HL-60 (cell line): ENCODE results near the gene LAMC3.

Experiments
- DNase-seq, 2 experiments: peaks; one replicate each; pipeline ENCODE4 v3.0.0-alpha.2; 2010 to 2020; ENCODE audit warnings: low read depth in 1 of 2, low spot score in 1 of 2
- H3K27ac ChIP-seq: fragments of 250-450 bp; sonication (Bioruptor Pico); replicated peaks from 2 replicates; pipeline ENCODE4 v1.5.1; 2020; ENCODE audit warnings: mild to moderate bottlenecking, moderate library complexity
- H3K27me3 ChIP-seq: fragments of 250-450 bp; sonication (Bioruptor Pico); 2 replicates; pipeline ENCODE4 v1.5.1; 2021; ENCODE audit warnings: mild to moderate bottlenecking, moderate library complexity; ENCODE audit not compliant: insufficient read depth, poor library complexity, severe bottlenecking
- H3K4me3 ChIP-seq: replicated peaks from 2 replicates; pipeline ENCODE4 v1.5.1; 2011; ENCODE audit warnings: mild to moderate bottlenecking, control low read depth, low read length; ENCODE audit not compliant: insufficient read depth
- GABPA ChIP-seq: IDR thresholded peaks from 2 replicates; pipeline ENCODE4 v1.6.1; 2012; ENCODE audit warnings: low read depth
- POLR2AphosphoS5 ChIP-seq: IDR thresholded peaks from 2 replicates; pipeline ENCODE4 v1.6.1; 2012; ENCODE audit warnings: low read depth
- REST ChIP-seq: IDR thresholded peaks from 2 replicates; pipeline ENCODE4 v1.6.1; 2012; ENCODE audit warnings: low read depth; ENCODE audit not compliant: insufficient replicate concordance
- SPI1 ChIP-seq: IDR thresholded peaks from 2 replicates; pipeline ENCODE4 v1.6.1; 2012; ENCODE audit warnings: low read depth, mild to moderate bottlenecking, borderline replicate concordance
- TF ChIP-seq, protein P1 (sequence below): IDR thresholded peaks from one replicate; pipeline ENCODE4 v1.5.1; 2011; ENCODE audit warnings: low read length, control low read depth, inconsistent platforms; ENCODE audit not compliant: insufficient read depth

LAMC3 gene

DNA sequence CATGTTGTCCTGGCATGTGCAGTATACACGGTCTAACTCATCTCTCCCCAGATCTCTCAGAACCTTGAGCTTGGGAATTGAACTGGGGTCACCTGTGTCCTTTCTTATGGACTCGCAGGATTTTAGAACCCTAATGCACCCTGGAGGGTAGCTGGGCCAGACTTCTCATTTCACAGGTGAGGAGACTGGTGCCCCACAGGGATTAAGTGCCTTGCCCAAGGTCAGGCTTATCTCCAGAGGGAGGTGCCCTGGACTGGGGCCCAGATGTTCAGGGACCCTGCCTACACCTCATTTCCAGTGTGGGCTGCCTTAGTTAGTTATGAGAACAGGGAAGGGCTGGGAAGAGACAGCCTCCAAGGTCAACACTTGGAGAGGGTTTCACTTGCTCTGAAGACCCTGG lies 112.4 kb downstream of the LAMC3 start:
- TF ChIP-seq POLR2AphosphoS5: no peak
- TF ChIP-seq GABPA: no peak
- no peak for TF ChIP-seq REST
- TF ChIP-seq, protein P1, sequence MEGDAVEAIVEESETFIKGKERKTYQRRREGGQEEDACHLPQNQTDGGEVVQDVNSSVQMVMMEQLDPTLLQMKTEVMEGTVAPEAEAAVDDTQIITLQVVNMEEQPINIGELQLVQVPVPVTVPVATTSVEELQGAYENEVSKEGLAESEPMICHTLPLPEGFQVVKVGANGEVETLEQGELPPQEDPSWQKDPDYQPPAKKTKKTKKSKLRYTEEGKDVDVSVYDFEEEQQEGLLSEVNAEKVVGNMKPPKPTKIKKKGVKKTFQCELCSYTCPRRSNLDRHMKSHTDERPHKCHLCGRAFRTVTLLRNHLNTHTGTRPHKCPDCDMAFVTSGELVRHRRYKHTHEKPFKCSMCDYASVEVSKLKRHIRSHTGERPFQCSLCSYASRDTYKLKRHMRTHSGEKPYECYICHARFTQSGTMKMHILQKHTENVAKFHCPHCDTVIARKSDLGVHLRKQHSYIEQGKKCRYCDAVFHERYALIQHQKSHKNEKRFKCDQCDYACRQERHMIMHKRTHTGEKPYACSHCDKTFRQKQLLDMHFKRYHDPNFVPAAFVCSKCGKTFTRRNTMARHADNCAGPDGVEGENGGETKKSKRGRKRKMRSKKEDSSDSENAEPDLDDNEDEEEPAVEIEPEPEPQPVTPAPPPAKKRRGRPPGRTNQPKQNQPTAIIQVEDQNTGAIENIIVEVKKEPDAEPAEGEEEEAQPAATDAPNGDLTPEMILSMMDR: no peak
- no peak for TF ChIP-seq SPI1
- Histone ChIP-seq H3K27ac (no peak overlapping the region), H3K27me3 (peaks cover 8% of the 10 kb centered on the region), H3K4me3 (no peak overlapping the region)
- DNase-seq: no peak

DNA sequence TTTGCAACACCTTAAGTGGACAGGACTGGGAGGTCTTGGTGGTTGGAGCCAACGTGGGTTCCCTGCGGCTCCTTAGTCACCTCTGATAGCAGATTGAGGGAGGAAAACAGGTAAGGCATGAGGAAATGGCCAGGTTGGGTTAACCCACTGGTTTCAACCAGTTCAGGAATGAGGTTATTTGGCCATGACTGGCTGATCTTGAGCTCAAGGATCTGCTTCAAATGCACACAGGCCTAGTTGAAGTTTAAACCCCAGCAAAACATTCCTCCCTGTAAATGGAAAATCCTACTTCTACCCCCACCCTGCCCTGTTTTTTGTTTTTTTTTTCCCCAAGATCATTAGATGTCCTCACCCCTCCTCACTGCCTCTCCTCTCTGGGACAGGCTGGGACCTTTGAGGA lies 113.2 kb downstream of the LAMC3 start:
- no peak for DNase-seq
- Histone ChIP-seq H3K4me3 (no peak overlapping the region), H3K27me3 (peaks cover 3% of the 10 kb centered on the region), H3K27ac (no peak overlapping the region)
- TF ChIP-seq POLR2AphosphoS5 (no peak), GABPA (no peak)

GRCh38 chr9:131125038-131125287 lies 116.0 kb downstream of the LAMC3 start:
- TF ChIP-seq, protein P1: no peak
- no peak for TF ChIP-seq POLR2AphosphoS5
- TF ChIP-seq REST: no peak
- no peak for TF ChIP-seq GABPA
- TF ChIP-seq SPI1: no peak
- no peaks in the 10 kb centered on the region for H3K27me3 ChIP-seq
- H3K27ac ChIP-seq: peak overlapping the region; percentile 85
- no peak for DNase-seq
- H3K4me3 ChIP-seq: peak overlapping the region; percentile 98

DNA sequence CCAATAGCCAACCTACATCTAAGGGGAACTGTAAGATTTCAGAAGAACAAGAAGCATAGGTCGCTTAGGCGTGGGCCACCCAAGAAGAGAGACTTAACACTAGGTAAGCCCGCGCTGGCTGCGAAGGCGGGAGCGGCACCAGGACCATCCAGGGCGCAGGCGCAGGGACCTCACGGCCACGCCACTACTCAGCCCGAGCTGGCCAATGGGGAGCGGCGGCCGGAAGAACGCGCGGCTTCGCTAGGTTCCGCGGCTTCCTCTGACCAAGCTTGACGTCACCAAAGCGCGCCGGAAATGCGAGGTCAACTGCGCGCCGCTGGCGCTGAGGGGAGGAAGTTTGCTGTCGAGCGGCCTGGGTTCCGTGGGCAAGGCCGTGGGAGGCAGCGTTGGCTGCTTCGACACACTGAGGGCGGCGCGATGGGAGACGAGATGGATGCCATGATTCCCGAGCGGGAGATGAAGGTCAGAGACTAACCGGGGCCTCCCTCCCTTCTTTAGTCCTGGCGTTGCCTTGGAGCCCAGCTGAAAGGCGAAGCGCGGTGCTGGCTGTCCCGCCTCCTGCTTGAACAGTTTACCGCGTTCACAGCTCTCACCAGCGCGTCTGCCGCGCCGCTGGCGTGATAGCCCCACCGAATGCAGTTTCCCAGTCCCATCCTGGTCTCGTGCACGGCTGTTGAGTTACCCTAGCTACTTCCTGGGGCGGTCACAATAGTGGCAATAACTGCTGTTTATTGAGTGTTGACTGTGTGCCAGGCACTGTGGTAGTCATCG lies 116.5 kb downstream of the LAMC3 start, which contains the start of gene NUP214:
Gene NUP214, plus strand, starts transcription at position 299 of the 771 bp plus-strand sequence. Its CDS starts 119 bp downstream, at position 418.
- Histone ChIP-seq H3K27me3 (no peaks in the 10 kb centered on the region), H3K4me3 (peak within 1 kb of the TSS; percentile 98), H3K27ac (peak within 1 kb of the TSS; percentile 85)
- peak; percentile 95 to 99 for DNase-seq
- peak; percentile 96 for TF ChIP-seq GABPA
- TF ChIP-seq REST: peak; percentile 45
- peak; percentile 97 for TF ChIP-seq POLR2AphosphoS5
- TF ChIP-seq SPI1: peak; percentile 66; the same call in 1 of the 2 replicates
- TF ChIP-seq, protein P1: no peak
